Naive thymus-derived CD8-positive, alpha-beta T cell (primary cell): Measurements from ENCODE around the gene TAB2. TPM values are rescaled to one million over a fixed set of nuclear protein-coding genes. Genes with fewer than 3 reads are reported as not detected.

Experiments used
- ATAC-seq, 2 donors: fragments of 150-1000 bp; cut with Tn5 transposase in 1 of 2; sonication (Bioruptor Pico), chemical (Tn5 transposase) in 1 of 2; 1 replicate in 1 of 2; 2 replicates in 1 of 2; pipeline ENCODE4 v1.10.0; 2021; ENCODE audit warnings: mild to moderate bottlenecking in 2 of 2, moderate library complexity in 2 of 2
- POLR2A ChIA-PET: fragments of 350-600 bp; sonication (Branson Sonifier 250); formaldehyde crosslinking; loops from one replicate; lab custom pipeline; 2021; ENCODE audit warnings: antibody characterized with exemption; lab: Charles Lee
- DNase-seq, 10 donors: peaks; one replicate each; pipeline versions ENCODE4 v3.0.0 to v3.0.0-alpha.2; 2020 to 2022
- H3K27ac Mint-ChIP-seq, 10 donors: one replicate each; pipeline ENCODE4 v1.8.0; 2020 to 2022; ENCODE audit warnings: mild to moderate bottlenecking in 10 of 10, mixed read lengths in 10 of 10, moderate library complexity in 4 of 10, inconsistent platforms in 1 of 10
- H3K27me3 Mint-ChIP-seq, 5 donors: one replicate each; pipeline ENCODE4 v1.8.0; 2021 to 2022; ENCODE audit warnings: mixed read lengths in 5 of 5
- H3K36me3 Mint-ChIP-seq, 3 donors: one replicate each; pipeline ENCODE4 v1.8.0; 2020 to 2022; ENCODE audit warnings: mixed read lengths in 3 of 3, mild to moderate bottlenecking in 2 of 3, inconsistent platforms in 1 of 3
- H3K4me1 Mint-ChIP-seq, 4 donors: one replicate each; pipeline ENCODE4 v1.8.0; 2021 to 2022; ENCODE audit warnings: mixed read lengths in 4 of 4
- H3K4me3 Mint-ChIP-seq, 10 donors: one replicate each; pipeline ENCODE4 v1.8.0; 2020 to 2022; ENCODE audit warnings: mild to moderate bottlenecking in 10 of 10, mixed read lengths in 10 of 10, moderate library complexity in 6 of 10, inconsistent platforms in 1 of 10
- H3K9me3 Mint-ChIP-seq, 9 donors: one replicate each; pipeline ENCODE4 v1.8.0; 2020 to 2022; ENCODE audit warnings: mixed read lengths in 9 of 9, mild to moderate bottlenecking in 3 of 9, inconsistent platforms in 1 of 9, moderate library complexity in 1 of 9
- polyA plus RNA-seq, 3 donors: library from polyadenylated mRNA; unstranded; fragments of 300-500 nt; fragmentation: Illumina TruSeq; gene quantifications; one replicate each; pipeline ENCODE4 v1.2.3, GENCODE V29; 2021
- total RNA-seq, 8 experiments: library from RNA in 2 of 8; stranded (reverse) in 2 of 8; gene quantifications; one replicate each; pipeline ENCODE4 v1.2.3 and lab custom pipeline; 2021 to 2026

TAB2 gene
- total and polyA plus RNA-seq, 5 experiments from 2014 or later = 9.5 to 117 (median 14.1) TPM

GRCh38 chr6:149327638-149328037 is 10.1 kb downstream of the TAB2 start:
- Mint-ChIP-seq H3K27me3 (no peaks in the 10 kb centered on the region), H3K9me3 (no peaks in the 10 kb centered on the region), H3K27ac (no peak overlapping the region), H3K4me1 (peaks cover 41 to 95% (median 79%) of the 10 kb centered on the region in 4 donors), H3K4me3 (peak overlapping the region in 3 of 10 donors; percentile 8 to 53 (median 12)), H3K36me3 (no peaks in the 10 kb centered on the region)
- POLR2A ChIA-PET = interaction anchor here (0.6 to 3.6 kb wide), 2 partner anchors 10 to 93 kb away, joined by 3 to 13 read pairs; partner anchors contain the start of gene TAB2
- ATAC-seq = no peak
- no peak for DNase-seq

- no peaks in the 10 kb centered on the region for H3K9me3 Mint-ChIP-seq
- no peak for DNase-seq
- ATAC-seq = no peak
- peak overlapping the region in 1 of 10 donors; percentile 27 for H3K27ac Mint-ChIP-seq
- H3K4me1 Mint-ChIP-seq = peaks cover 40 to 95% (median 79%) of the 10 kb centered on the region in 4 donors
- H3K4me3 Mint-ChIP-seq = peak overlapping the region in 7 of 10 donors; percentile 8 to 78 (median 20)
- no peaks in the 10 kb centered on the region for H3K36me3 Mint-ChIP-seq
- no peaks in the 10 kb centered on the region for H3K27me3 Mint-ChIP-seq
- POLR2A ChIA-PET = interaction anchor here (0.6 to 3.6 kb wide), 2 partner anchors 11 to 92 kb away, joined by 3 to 13 read pairs; partner anchors contain the start of gene TAB2
Observed at GRCh38 chr6:149328083-149328482, 10.6 kb downstream of the TAB2 start.

- ATAC-seq (peak; percentile 20 to 21), DNase-seq (no peak)
- Mint-ChIP-seq H3K27me3 (no peaks in the 10 kb centered on the region), H3K27ac (peak overlapping the region in 6 of 10 donors; percentile 0 to 50 (median 10)), H3K36me3 (no peaks in the 10 kb centered on the region), H3K4me3 (peak overlapping the region in 8 of 10 donors; percentile 16 to 78 (median 54)), H3K9me3 (no peaks in the 10 kb centered on the region), H3K4me1 (peaks cover 43 to 95% (median 80%) of the 10 kb centered on the region in 4 donors)
- POLR2A ChIA-PET = no interaction called here
Observed at GRCh38 chr6:149329529-149329928, 12.0 kb downstream of the TAB2 start.

DNA sequence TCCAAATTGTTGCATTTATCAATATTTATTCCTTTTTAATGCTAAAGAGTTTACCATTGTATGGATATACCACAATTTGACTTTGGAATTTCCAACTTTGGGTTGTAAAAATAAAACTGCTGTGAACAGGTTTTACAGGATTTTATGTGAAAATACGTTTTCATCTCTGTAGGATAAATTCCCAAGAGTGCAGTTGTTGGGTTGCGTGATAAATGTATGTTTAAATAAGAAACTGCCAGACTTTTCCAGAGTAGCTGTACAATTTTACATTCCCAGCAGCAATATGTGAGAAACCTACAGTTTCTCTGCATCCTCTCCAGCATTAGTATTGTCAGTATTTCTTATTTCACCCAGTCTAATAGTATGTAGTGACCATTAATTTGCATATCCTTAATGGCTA is 12.6 kb downstream of the TAB2 start:
- no peaks in the 10 kb centered on the region for H3K9me3 Mint-ChIP-seq
- no peak for ATAC-seq
- H3K27me3 Mint-ChIP-seq = no peaks in the 10 kb centered on the region
- no peak for DNase-seq
- POLR2A ChIA-PET = interaction anchor here (1.3 kb wide), 1 partner anchor 12 kb away, joined by 3 read pairs; the partner anchor contains the start of gene TAB2
- H3K4me3 Mint-ChIP-seq = peak overlapping the region in 7 of 10 donors; percentile 11 to 78 (median 56)
- H3K36me3 Mint-ChIP-seq = no peaks in the 10 kb centered on the region
- peaks cover 47 to 94% (median 81%) of the 10 kb centered on the region in 4 donors for H3K4me1 Mint-ChIP-seq
- peak overlapping the region in 4 of 10 donors; percentile 1 to 80 (median 33) for H3K27ac Mint-ChIP-seq

DNA sequence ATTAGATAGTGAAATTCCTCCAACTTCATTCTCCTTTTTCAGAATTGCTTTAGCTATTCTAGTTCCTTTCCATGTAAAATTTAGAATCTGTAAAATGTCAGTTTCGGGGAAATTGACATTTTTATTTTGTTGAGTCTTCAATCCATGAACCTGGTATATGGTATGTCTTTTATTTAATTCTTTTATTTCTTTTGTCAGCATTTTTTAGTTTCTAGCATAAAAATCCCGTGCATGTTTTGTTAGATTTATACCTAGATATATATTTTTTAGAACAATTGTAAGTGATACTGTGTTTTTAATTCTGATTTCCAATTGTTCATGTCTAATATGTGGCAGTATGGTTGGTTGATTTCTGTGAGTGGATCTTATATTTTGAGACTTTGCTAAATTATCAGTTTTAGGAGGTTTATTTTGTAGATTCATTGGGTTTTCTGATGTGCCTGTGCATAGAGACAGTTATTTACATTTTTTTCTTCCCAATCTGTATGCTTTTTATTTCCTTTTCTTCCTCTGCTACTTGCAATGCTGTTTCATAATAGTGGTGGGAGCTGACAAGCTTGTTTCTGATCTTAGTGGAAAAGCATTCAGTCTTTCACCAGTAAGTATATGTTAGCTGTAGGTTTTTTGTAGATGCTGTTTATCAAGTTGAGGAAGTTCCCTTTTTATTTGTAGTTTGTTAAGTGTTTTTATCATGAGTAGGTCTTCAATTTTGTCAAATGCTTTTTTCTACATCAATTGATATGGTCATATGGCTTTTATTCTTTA is 13.7 kb downstream of the TAB2 start:
- POLR2A ChIA-PET = interaction anchor here (1.3 kb wide), 1 partner anchor 14 kb away, joined by 3 read pairs; the partner anchor contains the start of gene TAB2
- Mint-ChIP-seq H3K4me3 (peak overlapping the region in 9 of 10 donors; percentile 11 to 78 (median 58)), H3K9me3 (no peaks in the 10 kb centered on the region), H3K27ac (peak overlapping the region in 8 of 10 donors; percentile 3 to 80 (median 40)), H3K27me3 (no peaks in the 10 kb centered on the region), H3K36me3 (no peaks in the 10 kb centered on the region), H3K4me1 (peaks cover 51 to 94% (median 85%) of the 10 kb centered on the region in 4 donors)
- no peak for ATAC-seq
- no peak for DNase-seq

- POLR2A ChIA-PET = no interaction called here
- Mint-ChIP-seq H3K4me1 (peaks cover 56 to 96% (median 89%) of the 10 kb centered on the region in 4 donors), H3K4me3 (peak overlapping the region in 9 of 10 donors; percentile 11 to 78 (median 58)), H3K27ac (peak overlapping the region in 9 of 10 donors; percentile 2 to 64 (median 32)), H3K9me3 (no peaks in the 10 kb centered on the region), H3K36me3 (no peaks in the 10 kb centered on the region), H3K27me3 (no peaks in the 10 kb centered on the region)
- no peak for DNase-seq
- no peak for ATAC-seq
Observed at GRCh38 chr6:149331871-149332270, 14.4 kb downstream of the TAB2 start.

- Mint-ChIP-seq H3K27me3 (no peaks in the 10 kb centered on the region), H3K4me1 (peaks cover 58 to 96% (median 88%) of the 10 kb centered on the region in 4 donors), H3K36me3 (no peaks in the 10 kb centered on the region), H3K27ac (peak overlapping the region in 3 of 10 donors; percentile 4 to 57 (median 21)), H3K9me3 (no peaks in the 10 kb centered on the region), H3K4me3 (peak overlapping the region in 8 of 10 donors; percentile 0 to 78 (median 38))
- DNase-seq (no peak), ATAC-seq (no peak)
- POLR2A ChIA-PET = no interaction called here
Observed at GRCh38 chr6:149332602-149333265, 15.2 kb downstream of the TAB2 start.

GRCh38 chr6:149333266-149333620 is 15.7 kb downstream of the TAB2 start:
- DNase-seq (no peak), ATAC-seq (no peak)
- H3K4me1 Mint-ChIP-seq = peaks cover 61 to 96% (median 88%) of the 10 kb centered on the region in 4 donors
- no peaks in the 10 kb centered on the region for H3K27me3 Mint-ChIP-seq
- peaks cover 0 to 2% (median 2%) of the 10 kb centered on the region in 3 donors for H3K36me3 Mint-ChIP-seq
- no peaks in the 10 kb centered on the region for H3K9me3 Mint-ChIP-seq
- peak overlapping the region in 5 of 10 donors; percentile 9 to 21 (median 10) for H3K4me3 Mint-ChIP-seq
- POLR2A ChIA-PET = interaction anchor here (0.6 kb wide), 1 partner anchor 90 kb away, joined by 3 read pairs; no protein-coding TSS in a partner anchor
- peak overlapping the region in 2 of 10 donors; percentile 17 to 45 for H3K27ac Mint-ChIP-seq

- H3K4me1 Mint-ChIP-seq = peaks cover 56 to 95% (median 86%) of the 10 kb centered on the region in 4 donors
- H3K27me3 Mint-ChIP-seq = no peaks in the 10 kb centered on the region
- POLR2A ChIA-PET = interaction anchor here (0.6 kb wide), 1 partner anchor 117 kb away, joined by 5 read pairs; no protein-coding TSS in a partner anchor
- DNase-seq = no peak
- peaks cover 2 to 6% (median 4%) of the 10 kb centered on the region in 3 donors for H3K36me3 Mint-ChIP-seq
- H3K27ac Mint-ChIP-seq = peak overlapping the region in 8 of 10 donors; percentile 23 to 71 (median 46)
- ATAC-seq = no peak
- H3K4me3 Mint-ChIP-seq = peak overlapping the region in 5 of 10 donors; percentile 4 to 55 (median 33)
- no peaks in the 10 kb centered on the region for H3K9me3 Mint-ChIP-seq
Observed at GRCh38 chr6:149334201-149334600, 16.7 kb downstream of the TAB2 start.

DNA sequence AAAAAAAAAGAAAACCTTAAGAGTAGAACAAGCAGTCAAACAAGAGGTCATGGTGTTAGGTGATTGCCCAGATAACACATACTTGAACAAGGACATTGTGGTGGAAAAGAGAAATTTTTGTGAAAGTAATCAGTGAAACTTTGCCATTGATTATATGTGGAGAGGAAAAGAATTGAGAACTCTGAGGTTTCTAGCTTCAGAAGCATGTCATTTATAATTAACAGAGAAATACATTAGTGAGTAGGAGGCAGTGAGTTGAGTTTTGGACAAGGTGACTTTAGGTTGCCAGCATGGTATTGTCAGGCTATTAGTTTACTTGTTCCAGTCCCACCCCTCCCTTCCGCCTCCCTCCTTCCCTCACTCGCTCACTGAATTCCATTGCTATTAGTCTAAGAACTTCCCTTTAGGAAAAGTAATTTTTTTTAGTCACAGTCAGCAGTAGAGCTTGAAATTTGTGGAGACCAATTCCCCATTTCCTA is 17.2 kb downstream of the TAB2 start:
- POLR2A ChIA-PET = no interaction called here
- peaks cover 54 to 90% (median 83%) of the 10 kb centered on the region in 4 donors for H3K4me1 Mint-ChIP-seq
- DNase-seq = no peak
- peak overlapping the region in 7 of 10 donors; percentile 4 to 71 (median 39) for H3K27ac Mint-ChIP-seq
- H3K36me3 Mint-ChIP-seq = peaks cover 2 to 6% (median 4%) of the 10 kb centered on the region in 3 donors
- no peaks in the 10 kb centered on the region for H3K27me3 Mint-ChIP-seq
- H3K9me3 Mint-ChIP-seq = no peaks in the 10 kb centered on the region
- no peak for ATAC-seq
- H3K4me3 Mint-ChIP-seq = peak overlapping the region in 7 of 10 donors; percentile 6 to 55 (median 8)

- POLR2A ChIA-PET = interaction anchor here (0.6 kb wide), 1 partner anchor 221 kb away, joined by 6 read pairs; no protein-coding TSS in a partner anchor
- H3K4me1 Mint-ChIP-seq = peaks cover 46 to 90% (median 80%) of the 10 kb centered on the region in 4 donors
- DNase-seq (no peak), ATAC-seq (no peak)
- H3K27ac Mint-ChIP-seq = peak overlapping the region in 8 of 10 donors; percentile 6 to 71 (median 42)
- H3K4me3 Mint-ChIP-seq = peak overlapping the region in 9 of 10 donors; percentile 1 to 58 (median 35)
- no peaks in the 10 kb centered on the region for H3K27me3 Mint-ChIP-seq
- H3K9me3 Mint-ChIP-seq = no peaks in the 10 kb centered on the region
- H3K36me3 Mint-ChIP-seq = peaks cover 2 to 6% (median 4%) of the 10 kb centered on the region in 3 donors
Observed at GRCh38 chr6:149335924-149336608, 18.6 kb downstream of the TAB2 start.
